ENCODE data around the gene BRI3. TPM values are rescaled to one million over a fixed set of nuclear protein-coding genes. Genes with fewer than 3 reads are reported as not detected.

The BRI3 gene
- total and polyA plus RNA-seq, 2 of the 13 experiments (the other 11 are each of a cell fraction or from before 2014, with no cell fraction given) = 54.0 to 103 TPM

DNA sequence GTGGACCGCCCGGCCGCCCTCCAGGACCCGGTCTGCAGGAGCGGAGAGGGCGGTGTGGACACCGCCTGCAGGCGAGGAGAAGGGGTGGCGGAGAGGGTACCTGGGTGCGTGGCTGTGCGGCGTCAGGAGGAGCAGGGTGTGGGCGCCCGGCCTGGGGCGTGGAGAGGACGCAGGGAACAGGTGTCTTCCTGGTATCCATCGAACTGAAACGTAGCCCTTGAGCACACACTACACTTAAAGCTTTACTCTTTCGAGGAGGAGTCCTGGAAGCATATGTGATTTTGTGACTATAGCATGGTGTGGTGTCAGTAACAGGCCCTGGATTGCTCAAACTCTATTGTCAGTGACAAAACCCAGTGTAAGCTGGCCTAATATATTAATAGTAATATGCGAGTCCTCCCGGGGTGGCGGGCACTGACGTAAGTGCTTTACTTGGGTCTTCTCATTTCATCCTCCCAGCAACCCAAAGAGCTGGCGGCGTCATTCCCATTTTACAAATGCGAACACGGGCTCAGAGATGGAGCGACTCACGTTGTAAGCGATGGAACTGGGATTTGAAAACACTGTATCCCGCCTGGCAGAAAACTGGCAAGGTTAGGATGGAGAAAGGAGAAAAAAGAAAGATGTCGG is 28.9 kb upstream of the BRI3 start (continued):
- TF ChIP-seq, protein P1, sequence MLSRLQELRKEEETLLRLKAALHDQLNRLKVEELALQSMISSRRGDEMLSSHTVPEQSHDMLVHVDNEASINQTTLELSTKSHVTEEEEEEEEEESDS (CRISPR knock-in tag; IDR thresholded peaks at IDR 0.05; ENCODE audit: borderline replicate concordance) = no peak
- 0 out of 2 replicates have a peak, but pooled peaks have one; percentile 7 for TF ChIP-seq TBX2 (CRISPR knock-in tag; IDR thresholded peaks at IDR 0.05; ENCODE audit: borderline replicate concordance)
- 0 out of 2 replicates have a peak, but pooled peaks have one; percentile 17 for TF ChIP-seq DR1 (CRISPR knock-in tag; IDR thresholded peaks at IDR 0.05)
- TF ChIP-seq ZNF143 (CRISPR knock-in tag; IDR thresholded peaks at IDR 0.05) = no peak
- TF ChIP-seq ZNF34 (CRISPR knock-in tag; IDR thresholded peaks at IDR 0.05; ENCODE audit: borderline replicate concordance) = 0 out of 2 replicates have a peak, but pooled peaks have one; percentile 14
- TF ChIP-seq, protein P2, sequence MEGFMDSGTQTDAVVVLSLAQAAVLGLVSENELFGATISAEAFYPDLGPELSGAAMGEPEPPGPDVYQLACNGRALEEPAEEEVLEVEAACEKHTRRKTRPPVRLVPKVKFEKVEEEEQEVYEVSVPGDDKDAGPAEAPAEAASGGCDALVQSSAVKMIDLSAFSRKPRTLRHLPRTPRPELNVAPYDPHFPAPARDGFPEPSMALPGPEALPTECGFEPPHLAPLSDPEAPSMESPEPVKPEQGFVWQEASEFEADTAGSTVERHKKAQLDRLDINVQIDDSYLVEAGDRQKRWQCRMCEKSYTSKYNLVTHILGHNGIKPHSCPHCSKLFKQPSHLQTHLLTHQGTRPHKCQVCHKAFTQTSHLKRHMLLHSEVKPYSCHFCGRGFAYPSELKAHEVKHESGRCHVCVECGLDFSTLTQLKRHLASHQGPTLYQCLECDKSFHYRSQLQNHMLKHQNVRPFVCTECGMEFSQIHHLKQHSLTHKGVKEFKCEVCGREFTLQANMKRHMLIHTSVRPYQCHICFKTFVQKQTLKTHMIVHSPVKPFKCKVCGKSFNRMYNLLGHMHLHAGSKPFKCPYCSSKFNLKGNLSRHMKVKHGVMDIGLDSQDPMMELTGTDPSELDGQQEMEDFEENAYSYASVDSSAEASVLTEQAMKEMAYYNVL (CRISPR knock-in tag; IDR thresholded peaks at IDR 0.05; ENCODE audit: borderline replicate concordance) = no peak
- TF ChIP-seq TARDBP (CRISPR knock-in tag; IDR thresholded peaks at IDR 0.05) = peak; percentile 62; the same call in 1 of the 2 replicates
- no peak for TF ChIP-seq SAFB2 (CRISPR knock-in tag; IDR thresholded peaks at IDR 0.05; ENCODE audit: borderline replicate concordance, low read depth)
- peak; percentile 41; the same call in 1 of the 2 replicates for TF ChIP-seq ZNF607 (CRISPR knock-in tag; IDR thresholded peaks at IDR 0.05; ENCODE audit: borderline replicate concordance)
- no peak for TF ChIP-seq ZNF850 (CRISPR knock-in tag; conservative IDR thresholded peaks at IDR 0.05)
- no peak for TF ChIP-seq SATB2 (CRISPR knock-in tag; IDR thresholded peaks at IDR 0.05)
- peak in 1 of 2 experiments; percentile 2; a peak in 1 of 4 replicates for TF ChIP-seq NR2F1 (CRISPR knock-in tag; IDR thresholded peaks at IDR 0.05)
- no peak for TF ChIP-seq ZNF468 (CRISPR knock-in tag; IDR thresholded peaks at IDR 0.05)
- peak; percentile 59; the same call in 1 of the 2 replicates for TF ChIP-seq ZNF430 (CRISPR knock-in tag; IDR thresholded peaks at IDR 0.05)
- no peak for TF ChIP-seq FOXK2 (IDR thresholded peaks at IDR 0.05)
- no peak for TF ChIP-seq SIN3B (IDR thresholded peaks at IDR 0.05; ENCODE audit: low read length)
- TF ChIP-seq MYC (CRISPR knock-in tag; IDR thresholded peaks at IDR 0.05; ENCODE audit: borderline replicate concordance) = no peak
- no peak for TF ChIP-seq HOXA3 (CRISPR knock-in tag; IDR thresholded peaks at IDR 0.05)
- TF ChIP-seq ZNF234 (CRISPR knock-in tag; conservative IDR thresholded peaks at IDR 0.05) = 0 out of 2 replicates have a peak, but pooled peaks have one; percentile 18
- TF ChIP-seq, protein P3, sequence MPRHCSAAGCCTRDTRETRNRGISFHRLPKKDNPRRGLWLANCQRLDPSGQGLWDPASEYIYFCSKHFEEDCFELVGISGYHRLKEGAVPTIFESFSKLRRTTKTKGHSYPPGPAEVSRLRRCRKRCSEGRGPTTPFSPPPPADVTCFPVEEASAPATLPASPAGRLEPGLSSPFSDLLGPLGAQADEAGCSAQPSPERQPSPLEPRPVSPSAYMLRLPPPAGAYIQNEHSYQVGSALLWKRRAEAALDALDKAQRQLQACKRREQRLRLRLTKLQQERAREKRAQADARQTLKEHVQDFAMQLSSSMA (CRISPR knock-in tag; IDR thresholded peaks at IDR 0.05) = peak; percentile 28; the same call in 1 of the 2 replicates
- TF ChIP-seq ZNF274 (CRISPR knock-in tag; IDR thresholded peaks at IDR 0.05) = peak; percentile 56; the same call in 1 of the 2 replicates
- TF ChIP-seq FOSL2 (CRISPR knock-in tag; IDR thresholded peaks at IDR 0.05) = peak; percentile 34; the same call in 1 of the 2 replicates
- TF ChIP-seq AGO2 (optimal IDR thresholded peaks at IDR 0.05; ENCODE audit: low read depth, low read length) = peak; percentile 33
- TF ChIP-seq, protein P4, sequence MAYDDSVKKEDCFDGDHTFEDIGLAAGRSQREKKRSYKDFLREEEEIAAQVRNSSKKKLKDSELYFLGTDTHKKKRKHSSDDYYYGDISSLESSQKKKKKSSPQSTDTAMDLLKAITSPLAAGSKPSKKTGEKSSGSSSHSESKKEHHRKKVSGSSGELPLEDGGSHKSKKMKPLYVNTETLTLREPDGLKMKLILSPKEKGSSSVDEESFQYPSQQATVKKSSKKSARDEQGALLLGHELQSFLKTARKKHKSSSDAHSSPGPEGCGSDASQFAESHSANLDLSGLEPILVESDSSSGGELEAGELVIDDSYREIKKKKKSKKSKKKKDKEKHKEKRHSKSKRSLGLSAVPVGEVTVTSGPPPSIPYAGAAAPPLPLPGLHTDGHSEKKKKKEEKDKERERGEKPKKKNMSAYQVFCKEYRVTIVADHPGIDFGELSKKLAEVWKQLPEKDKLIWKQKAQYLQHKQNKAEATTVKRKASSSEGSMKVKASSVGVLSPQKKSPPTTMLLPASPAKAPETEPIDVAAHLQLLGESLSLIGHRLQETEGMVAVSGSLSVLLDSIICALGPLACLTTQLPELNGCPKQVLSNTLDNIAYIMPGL (CRISPR knock-in tag; IDR thresholded peaks at IDR 0.05; ENCODE audit: borderline replicate concordance in 1 of 2, low read depth in 1 of 2) = peak in 1 of 2 experiments; percentile 25; a peak in 2 of 4 replicates
- TF ChIP-seq HDAC1 (CRISPR knock-in tag; IDR thresholded peaks at IDR 0.05) = no peak
- no peak for TF ChIP-seq WIZ (CRISPR knock-in tag; IDR thresholded peaks at IDR 0.05)
- no peak for TF ChIP-seq ADNP (CRISPR knock-in tag; IDR thresholded peaks at IDR 0.05)
